K562 (cell line): ENCODE data around the gene SCN5A. TPM values are rescaled to one million over a fixed set of nuclear protein-coding genes. Genes with fewer than 3 reads are reported as not detected.

Experiments
- CREM ChIP-seq: IDR thresholded peaks from 2 replicates; pipeline ENCODE4 v1.6.1; 2014; ENCODE audit warnings: antibody characterized with exemption, low read depth
- FOS ChIP-seq: IDR thresholded peaks from 3 replicates; pipeline ENCODE4 v1.6.1; 2011; ENCODE audit not compliant: insufficient read length; ENCODE audit errors: extremely low read depth
- HMG20A ChIP-seq: fragments of 450-650 bp; formaldehyde crosslinking; conservative IDR thresholded peaks from 2 replicates; pipeline ENCODE4 v1.4.0; 2020; ENCODE audit warnings: mild to moderate bottlenecking, mixed read lengths
- LEF1 ChIP-seq: fragments of 450-650 bp; IDR thresholded peaks from 2 replicates; pipeline ENCODE4 v1.6.1; 2016; ENCODE audit warnings: mild to moderate bottlenecking
- MYNN ChIP-seq, 2 experiments: sonication (generic); formaldehyde crosslinking in 1 of 2; IDR thresholded peaks; 2 replicates each; pipeline versions ENCODE4 v1.5.0 to v1.6.1; 2016 to 2020; ENCODE audit warnings: antibody characterized with exemption in 1 of 2, missing genetic modification reagents in 1 of 2
- NCOR1 ChIP-seq: fragments of 450-650 bp; IDR thresholded peaks from 2 replicates; pipeline ENCODE4 v1.6.1; 2016; ENCODE audit warnings: mild to moderate bottlenecking, moderate library complexity
- NFE2 ChIP-seq: IDR thresholded peaks from 2 replicates; pipeline ENCODE4 v1.6.1; 2014; ENCODE audit warnings: antibody characterized with exemption, low read depth
- NONO ChIP-seq, 2 experiments: fragments of 200-400 bp in 1 of 2; fragments of 450-650 bp in 1 of 2; formaldehyde crosslinking in 1 of 2; IDR thresholded peaks; 2 replicates each; pipeline ENCODE4 v1.6.1; 2017; ENCODE audit warnings: low read depth in 2 of 2, mild to moderate bottlenecking in 2 of 2, moderate library complexity in 2 of 2, low read length in 1 of 2
- RHOXF2B ChIP-seq: fragments of 250-450 bp; sonication (Bioruptor Pico); conservative IDR thresholded peaks from 2 replicates; pipeline ENCODE4 v1.5.1; 2021
- SMARCB1 ChIP-seq: IDR thresholded peaks from 2 replicates; pipeline ENCODE4 v1.6.1; 2011; ENCODE audit warnings: improper control_type of control experiment, low read depth; ENCODE audit not compliant: insufficient read length
- STAG1 ChIP-seq: sonication (generic); formaldehyde crosslinking; IDR thresholded peaks from 2 replicates; pipeline ENCODE4 v1.5.0; 2020; ENCODE audit warnings: missing genetic modification reagents, borderline replicate concordance
- TEAD4 ChIP-seq, 2 experiments: sonication (generic) in 1 of 2; formaldehyde crosslinking in 1 of 2; IDR thresholded peaks; 2 replicates each; pipeline versions ENCODE4 v1.6.1 to v1.8.0; 2012 to 2022; ENCODE audit warnings: borderline replicate concordance in 1 of 2, inconsistent platforms in 1 of 2, low read length in 1 of 2, mild to moderate bottlenecking in 1 of 2, missing genetic modification reagents in 1 of 2
- XRCC3 ChIP-seq: fragments of 450-650 bp; IDR thresholded peaks from 2 replicates; pipeline ENCODE4 v1.6.1; 2017; ENCODE audit warnings: mild to moderate bottlenecking, moderate library complexity
- ZNF12 ChIP-seq: sonication (generic); formaldehyde crosslinking; IDR thresholded peaks from 2 replicates; pipeline ENCODE4 v1.4.0; 2020; ENCODE audit warnings: mild to moderate bottlenecking, missing genetic modification reagents
- ZNF232 ChIP-seq: sonication (generic); formaldehyde crosslinking; IDR thresholded peaks from 2 replicates; pipeline ENCODE4 v1.8.0; 2022; ENCODE audit warnings: mild to moderate bottlenecking, missing genetic modification reagents
- ZNF445 ChIP-seq: fragments of 250-450 bp; sonication (Bioruptor Pico); IDR thresholded peaks from 2 replicates; pipeline ENCODE4 v1.4.0; 2020; ENCODE audit warnings: low read depth, mild to moderate bottlenecking, moderate library complexity
- ZNF695 ChIP-seq: fragments of 450-650 bp; formaldehyde crosslinking; IDR thresholded peaks from 2 replicates; pipeline ENCODE4 v1.4.0; 2020; ENCODE audit warnings: mild to moderate bottlenecking, moderate library complexity
- ZNF696 ChIP-seq: fragments of 250-450 bp; sonication (Bioruptor Pico); conservative IDR thresholded peaks from 2 replicates; pipeline ENCODE4 v1.4.0; 2020; ENCODE audit warnings: mild to moderate bottlenecking, moderate library complexity
- ZNF766 ChIP-seq: fragments of 200-800 bp; sonication (Bioruptor generic); conservative IDR thresholded peaks from 2 replicates; pipeline ENCODE4 v1.6.1; 2016; ENCODE audit warnings: missing genetic modification characterization, missing compliant biosample characterization
- polyA plus RNA-seq, 8 experiments: library from polyadenylated mRNA; depleted of rRNA in 4 of 8; stranded (reverse) in 5 of 8; unstranded in 3 of 8; fragments of >200 nt; fragmentation: Nextera tagmentation in 2 of 8; fragmentation: Illumina TruSeq in 1 of 8; extraction: Ambion mirVana in 2 of 8; extraction: Trizol in 1 of 8; gene quantifications; 2 replicates each; pipeline versions ENCODE4 v1.2.1 to v1.2.3, GENCODE V29; 2011 to 2014; ENCODE audit warnings: inconsistent platforms in 1 of 8, missing spikeins in 1 of 8
- total RNA-seq, 7 experiments: library from RNA; depleted of rRNA in 6 of 7; stranded (reverse); fragments of >200 nt in 6 of 7; fragmentation: Illumina TruSeq in 2 of 7; extraction: Trizol in 2 of 7; gene quantifications; 2 replicates each; pipeline versions ENCODE4 v1.2.1 to v1.2.3, GENCODE V29; 2011 to 2021; ENCODE audit warnings: low replicate concordance in 1 of 7
- TF ChIP-seq, protein P1 (sequence below): conservative IDR thresholded peaks from 2 replicates; pipeline ENCODE4 v1.6.1; 2011; ENCODE audit warnings: low read depth, mild to moderate bottlenecking, low read length; ENCODE audit not compliant: control insufficient read depth
- TF ChIP-seq, protein P2 (sequence below): fragments of 450-650 bp; IDR thresholded peaks from 2 replicates; pipeline ENCODE4 v1.7.0; 2016; ENCODE audit warnings: borderline replicate concordance
- TF ChIP-seq, protein P3 (sequence below): fragments of 450-650 bp; formaldehyde crosslinking; IDR thresholded peaks from 2 replicates; pipeline ENCODE4 v1.4.0; 2022; ENCODE audit warnings: missing genetic modification characterization
- TF ChIP-seq, protein P4 (sequence below): fragments of 200-800 bp; sonication (Bioruptor generic); IDR thresholded peaks from 2 replicates; pipeline ENCODE4 v1.6.1; 2017; ENCODE audit warnings: missing genetic modification characterization, missing compliant biosample characterization

The SCN5A gene
- total and polyA plus RNA-seq, 9 of the 15 experiments (the other 6 are each of a cell fraction or from before 2014, with no cell fraction given): 0.07 to 1.4 (median 0.21) TPM; not detected in 2

DNA sequence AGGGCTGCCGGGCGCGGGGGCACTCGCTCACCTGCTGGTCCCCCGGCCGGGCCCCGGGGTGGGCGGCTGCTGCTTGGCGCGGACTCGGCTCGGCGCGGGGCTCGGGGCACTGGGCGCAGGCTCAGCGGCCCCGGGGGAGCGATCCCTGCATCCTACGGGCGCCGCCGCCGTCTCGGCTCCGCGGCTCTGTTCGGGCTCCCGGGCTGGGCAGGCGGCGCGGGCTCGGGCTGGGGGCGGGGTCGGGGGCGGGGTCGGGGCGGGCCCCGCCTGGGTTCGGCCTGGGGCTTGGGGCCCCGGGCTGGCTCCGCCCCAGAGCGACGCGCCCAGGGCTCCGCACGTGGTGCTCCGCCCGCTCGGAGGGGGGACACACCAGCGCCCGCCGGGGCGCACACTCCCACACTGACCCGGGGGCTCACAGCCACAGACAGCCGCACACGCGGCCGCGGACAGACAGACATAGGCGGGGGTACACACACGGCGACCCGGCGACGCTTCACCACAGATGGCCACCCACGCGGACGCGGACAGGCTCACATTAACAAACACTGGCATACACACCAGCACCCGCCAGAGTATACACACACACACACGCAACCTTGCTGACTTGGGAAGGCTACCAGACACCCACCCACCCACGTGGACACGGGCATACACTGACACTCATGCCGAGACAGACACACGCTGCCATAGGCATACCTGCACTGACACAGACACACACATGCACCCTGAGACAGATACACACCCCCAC lies at the start of gene SCN5A (continued):
- 0 out of 2 replicates have a peak, but pooled peaks have one; percentile 6 for TF ChIP-seq CREM
- no peak for TF ChIP-seq ZNF696 (CRISPR knock-in tag)
- TF ChIP-seq STAG1 (CRISPR knock-in tag): 0 out of 2 replicates have a peak, but pooled peaks have one; percentile 6
- no peak for TF ChIP-seq MYNN (IDR thresholded peaks at IDR 0.05)
- TF ChIP-seq MYNN (CRISPR knock-in tag; IDR thresholded peaks at IDR 0.05): no peak
- TF ChIP-seq ZNF232 (CRISPR knock-in tag): no peak
- no peak for TF ChIP-seq LEF1
- TF ChIP-seq ZNF695 (CRISPR knock-in tag): no peak
- TF ChIP-seq, protein P1, sequence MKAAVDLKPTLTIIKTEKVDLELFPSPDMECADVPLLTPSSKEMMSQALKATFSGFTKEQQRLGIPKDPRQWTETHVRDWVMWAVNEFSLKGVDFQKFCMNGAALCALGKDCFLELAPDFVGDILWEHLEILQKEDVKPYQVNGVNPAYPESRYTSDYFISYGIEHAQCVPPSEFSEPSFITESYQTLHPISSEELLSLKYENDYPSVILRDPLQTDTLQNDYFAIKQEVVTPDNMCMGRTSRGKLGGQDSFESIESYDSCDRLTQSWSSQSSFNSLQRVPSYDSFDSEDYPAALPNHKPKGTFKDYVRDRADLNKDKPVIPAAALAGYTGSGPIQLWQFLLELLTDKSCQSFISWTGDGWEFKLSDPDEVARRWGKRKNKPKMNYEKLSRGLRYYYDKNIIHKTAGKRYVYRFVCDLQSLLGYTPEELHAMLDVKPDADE: no peak; the same call in 1 of the 2 replicates
- TF ChIP-seq, protein P2, sequence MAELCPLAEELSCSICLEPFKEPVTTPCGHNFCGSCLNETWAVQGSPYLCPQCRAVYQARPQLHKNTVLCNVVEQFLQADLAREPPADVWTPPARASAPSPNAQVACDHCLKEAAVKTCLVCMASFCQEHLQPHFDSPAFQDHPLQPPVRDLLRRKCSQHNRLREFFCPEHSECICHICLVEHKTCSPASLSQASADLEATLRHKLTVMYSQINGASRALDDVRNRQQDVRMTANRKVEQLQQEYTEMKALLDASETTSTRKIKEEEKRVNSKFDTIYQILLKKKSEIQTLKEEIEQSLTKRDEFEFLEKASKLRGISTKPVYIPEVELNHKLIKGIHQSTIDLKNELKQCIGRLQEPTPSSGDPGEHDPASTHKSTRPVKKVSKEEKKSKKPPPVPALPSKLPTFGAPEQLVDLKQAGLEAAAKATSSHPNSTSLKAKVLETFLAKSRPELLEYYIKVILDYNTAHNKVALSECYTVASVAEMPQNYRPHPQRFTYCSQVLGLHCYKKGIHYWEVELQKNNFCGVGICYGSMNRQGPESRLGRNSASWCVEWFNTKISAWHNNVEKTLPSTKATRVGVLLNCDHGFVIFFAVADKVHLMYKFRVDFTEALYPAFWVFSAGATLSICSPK: no peak
- TF ChIP-seq ZNF12 (CRISPR knock-in tag): no peak
- TF ChIP-seq, protein P3, sequence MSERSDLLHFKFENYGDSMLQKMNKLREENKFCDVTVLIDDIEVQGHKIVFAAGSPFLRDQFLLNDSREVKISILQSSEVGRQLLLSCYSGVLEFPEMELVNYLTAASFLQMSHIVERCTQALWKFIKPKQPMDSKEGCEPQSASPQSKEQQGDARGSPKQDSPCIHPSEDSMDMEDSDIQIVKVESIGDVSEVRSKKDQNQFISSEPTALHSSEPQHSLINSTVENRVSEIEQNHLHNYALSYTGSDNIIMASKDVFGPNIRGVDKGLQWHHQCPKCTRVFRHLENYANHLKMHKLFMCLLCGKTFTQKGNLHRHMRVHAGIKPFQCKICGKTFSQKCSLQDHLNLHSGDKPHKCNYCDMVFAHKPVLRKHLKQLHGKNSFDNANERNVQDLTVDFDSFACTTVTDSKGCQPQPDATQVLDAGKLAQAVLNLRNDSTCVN: no peak
- no peak for TF ChIP-seq NONO (IDR thresholded peaks at IDR 0.05; ENCODE audit: low read depth in 2 of 2, low read length in 1 of 2)
- no peak for TF ChIP-seq HMG20A (CRISPR knock-in tag)
- no peak for TF ChIP-seq TEAD4 (IDR thresholded peaks at IDR 0.05; ENCODE audit: low read length)
- TF ChIP-seq TEAD4 (CRISPR knock-in tag; IDR thresholded peaks at IDR 0.05; ENCODE audit: borderline replicate concordance): no peak
- TF ChIP-seq RHOXF2B: no peak
- TF ChIP-seq NCOR1: no peak
- TF ChIP-seq NFE2: no peak
- TF ChIP-seq ZNF445 (CRISPR knock-in tag): no peak
- no peak for TF ChIP-seq XRCC3
- no peak for TF ChIP-seq ZNF766 (CRISPR knock-in tag)
- TF ChIP-seq, protein P4, sequence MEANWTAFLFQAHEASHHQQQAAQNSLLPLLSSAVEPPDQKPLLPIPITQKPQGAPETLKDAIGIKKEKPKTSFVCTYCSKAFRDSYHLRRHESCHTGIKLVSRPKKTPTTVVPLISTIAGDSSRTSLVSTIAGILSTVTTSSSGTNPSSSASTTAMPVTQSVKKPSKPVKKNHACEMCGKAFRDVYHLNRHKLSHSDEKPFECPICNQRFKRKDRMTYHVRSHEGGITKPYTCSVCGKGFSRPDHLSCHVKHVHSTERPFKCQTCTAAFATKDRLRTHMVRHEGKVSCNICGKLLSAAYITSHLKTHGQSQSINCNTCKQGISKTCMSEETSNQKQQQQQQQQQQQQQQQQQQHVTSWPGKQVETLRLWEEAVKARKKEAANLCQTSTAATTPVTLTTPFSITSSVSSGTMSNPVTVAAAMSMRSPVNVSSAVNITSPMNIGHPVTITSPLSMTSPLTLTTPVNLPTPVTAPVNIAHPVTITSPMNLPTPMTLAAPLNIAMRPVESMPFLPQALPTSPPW (CRISPR knock-in tag): peak; percentile 53
- TF ChIP-seq FOS: no peak
- TF ChIP-seq SMARCB1: no peak
